ENCODE data around the gene CYP26C1. TPM values are rescaled to one million over a fixed set of nuclear protein-coding genes. Genes with fewer than 3 reads are reported as not detected.
"Not testable (repeated sequence)": the region's sequence is repeated elsewhere in the genome, so short reads cannot be mapped to it uniquely, and the experiment has no call there.

Gene CYP26C1
- polyA plus RNA-seq, 1 donor from 2014 or later = not detected

- Histone ChIP-seq H4K20me1 (ENCODE audit: insufficient read depth) (no peaks in the 10 kb centered on the region), H2AFZ (ENCODE audit: low read depth, low read length) (no peak overlapping the region), H3K36me3 (ENCODE audit: insufficient read depth, low read length) (no peaks in the 10 kb centered on the region), H3F3A (ENCODE audit: insufficient read depth, low read length, poor library complexity, severe bottlenecking) (no peaks in the 10 kb centered on the region), H3K27ac (ENCODE audit: low read length) (no peak overlapping the region), H3K9ac (ENCODE audit: low read length) (no peak overlapping the region), H3K4me2 (ENCODE audit: low read length) (no peak overlapping the region), H3K4me3 (ENCODE audit: low read length) (no peak overlapping the region), H3K79me2 (replicated peaks; ENCODE audit: insufficient read depth, low read length) (no peaks in the 10 kb centered on the region), H3K9me2 (ENCODE audit: insufficient read depth, low read length) (no peaks in the 10 kb centered on the region), H3K27me3 (ENCODE audit: insufficient read depth, low read depth, low read length) (no peaks in the 10 kb centered on the region), H3K9me3 (ENCODE audit: low read length) (no peaks in the 10 kb centered on the region)
- TF ChIP-seq SMC3 (conservative IDR thresholded peaks at IDR 0.05; ENCODE audit: poor library complexity) = no peak
- TF ChIP-seq EP300 (conservative IDR thresholded peaks at IDR 0.05; ENCODE audit: poor library complexity, severe bottlenecking) = no peak
- no peak for TF ChIP-seq MXI1 (conservative IDR thresholded peaks at IDR 0.05; ENCODE audit: poor library complexity, severe bottlenecking)
- TF ChIP-seq, protein P1, sequence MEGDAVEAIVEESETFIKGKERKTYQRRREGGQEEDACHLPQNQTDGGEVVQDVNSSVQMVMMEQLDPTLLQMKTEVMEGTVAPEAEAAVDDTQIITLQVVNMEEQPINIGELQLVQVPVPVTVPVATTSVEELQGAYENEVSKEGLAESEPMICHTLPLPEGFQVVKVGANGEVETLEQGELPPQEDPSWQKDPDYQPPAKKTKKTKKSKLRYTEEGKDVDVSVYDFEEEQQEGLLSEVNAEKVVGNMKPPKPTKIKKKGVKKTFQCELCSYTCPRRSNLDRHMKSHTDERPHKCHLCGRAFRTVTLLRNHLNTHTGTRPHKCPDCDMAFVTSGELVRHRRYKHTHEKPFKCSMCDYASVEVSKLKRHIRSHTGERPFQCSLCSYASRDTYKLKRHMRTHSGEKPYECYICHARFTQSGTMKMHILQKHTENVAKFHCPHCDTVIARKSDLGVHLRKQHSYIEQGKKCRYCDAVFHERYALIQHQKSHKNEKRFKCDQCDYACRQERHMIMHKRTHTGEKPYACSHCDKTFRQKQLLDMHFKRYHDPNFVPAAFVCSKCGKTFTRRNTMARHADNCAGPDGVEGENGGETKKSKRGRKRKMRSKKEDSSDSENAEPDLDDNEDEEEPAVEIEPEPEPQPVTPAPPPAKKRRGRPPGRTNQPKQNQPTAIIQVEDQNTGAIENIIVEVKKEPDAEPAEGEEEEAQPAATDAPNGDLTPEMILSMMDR (IDR thresholded peaks at IDR 0.05; ENCODE audit: poor library complexity, severe bottlenecking) = no peak
- no peak for TF ChIP-seq TAF1 (IDR thresholded peaks at IDR 0.05; ENCODE audit: low read depth)
- no peak for TF ChIP-seq RAD21 (conservative IDR thresholded peaks at IDR 0.05)
- no peak for TF ChIP-seq POLR2AphosphoS5 (IDR thresholded peaks at IDR 0.05)
- no peak for TF ChIP-seq EZH2 (IDR thresholded peaks at IDR 0.05; ENCODE audit: borderline replicate concordance, insufficient read depth, low read length, poor library complexity, severe bottlenecking)
- no peak for TF ChIP-seq REST (IDR thresholded peaks at IDR 0.05; ENCODE audit: borderline replicate concordance)
Observed at GRCh38 chr10:93099670-93100069, 39.1 kb downstream of the CYP26C1 start.

GRCh38 chr10:93101148-93101547, 40.5 kb downstream of the CYP26C1 start:
- H3K4me2 ChIP-seq (ENCODE audit: low read length); H3K9me3 ChIP-seq (ENCODE audit: low read length); H2AFZ ChIP-seq (ENCODE audit: low read depth, low read length); H3K27ac ChIP-seq (ENCODE audit: low read length); H4K20me1 ChIP-seq (ENCODE audit: insufficient read depth); H3K4me3 ChIP-seq (ENCODE audit: low read length); H3K9ac ChIP-seq (ENCODE audit: low read length); H3K36me3 ChIP-seq (ENCODE audit: insufficient read depth, low read length); H3F3A ChIP-seq (ENCODE audit: insufficient read depth, low read length, poor library complexity, severe bottlenecking); H3K79me2 ChIP-seq (replicated peaks; ENCODE audit: insufficient read depth, low read length); H3K27me3 ChIP-seq (ENCODE audit: insufficient read depth, low read depth, low read length); H3K9me2 ChIP-seq (ENCODE audit: insufficient read depth, low read length): not testable (repeated sequence)

GRCh38 chr10:93103953-93104352, 43.4 kb downstream of the CYP26C1 start:
- H2AFZ ChIP-seq (ENCODE audit: low read depth, low read length) = no peak overlapping the region
- no peak overlapping the region for H3K4me2 ChIP-seq (ENCODE audit: low read length)
- H3K27ac ChIP-seq (ENCODE audit: low read length) = no peak overlapping the region
- no peaks in the 10 kb centered on the region for H3K27me3 ChIP-seq (ENCODE audit: insufficient read depth, low read depth, low read length)
- no peaks in the 10 kb centered on the region for H3F3A ChIP-seq (ENCODE audit: insufficient read depth, low read length, poor library complexity, severe bottlenecking)
- H4K20me1 ChIP-seq (ENCODE audit: insufficient read depth) = no peaks in the 10 kb centered on the region
- H3K79me2 ChIP-seq (replicated peaks; ENCODE audit: insufficient read depth, low read length) = no peaks in the 10 kb centered on the region
- H3K4me3 ChIP-seq (ENCODE audit: low read length) = no peak overlapping the region
- no peak overlapping the region for H3K9ac ChIP-seq (ENCODE audit: low read length)
- no peak for TF ChIP-seq POLR2AphosphoS5 (IDR thresholded peaks at IDR 0.05)
- TF ChIP-seq EZH2 (IDR thresholded peaks at IDR 0.05; ENCODE audit: borderline replicate concordance, insufficient read depth, low read length, poor library complexity, severe bottlenecking) = no peak
- TF ChIP-seq SMC3 (conservative IDR thresholded peaks at IDR 0.05; ENCODE audit: poor library complexity) = no peak
- no peaks in the 10 kb centered on the region for H3K9me2 ChIP-seq (ENCODE audit: insufficient read depth, low read length)
- no peaks in the 10 kb centered on the region for H3K36me3 ChIP-seq (ENCODE audit: insufficient read depth, low read length)
- H3K9me3 ChIP-seq (ENCODE audit: low read length) = no peaks in the 10 kb centered on the region

Measured in neural cell (in vitro differentiated cells).